GM12878 (cell line): ENCODE measurements around the gene ARHGDIA. TPM values are rescaled to one million over a fixed set of nuclear protein-coding genes. Genes with fewer than 3 reads are reported as not detected.

Experiments
- BCL11A ChIP-seq: IDR thresholded peaks from 2 replicates; pipeline ENCODE4 v1.6.1; 2011; ENCODE audit warnings: low read depth, low read length
- CEBPB ChIP-seq, 2 experiments: fragments of 150-350 bp in 1 of 2; IDR thresholded peaks; 2 replicates each; pipeline ENCODE4 v1.6.1; 2012 to 2014; ENCODE audit warnings: low read depth in 2 of 2, low read length in 2 of 2, borderline replicate concordance in 1 of 2, inconsistent platforms in 1 of 2
- CHD1 ChIP-seq: IDR thresholded peaks from 2 replicates; pipeline ENCODE4 v1.6.1; 2012; ENCODE audit warnings: low read depth, low read length, improper control_type of control experiment
- FOXK2 ChIP-seq: fragments of 450-650 bp; IDR thresholded peaks from 2 replicates; pipeline ENCODE4 v1.6.1; 2017; ENCODE audit warnings: mild to moderate bottlenecking, moderate library complexity
- IKZF1 ChIP-seq: fragments of 450-650 bp; conservative IDR thresholded peaks from 2 replicates; pipeline ENCODE4 v1.6.1; 2017; ENCODE audit warnings: antibody characterized with exemption, mild to moderate bottlenecking
- IRF4 ChIP-seq: IDR thresholded peaks from 2 replicates; pipeline ENCODE4 v1.6.1; 2011; ENCODE audit warnings: low read depth, low read length
- LARP7 ChIP-seq: fragments of 450-650 bp; IDR thresholded peaks from 2 replicates; pipeline ENCODE4 v1.6.1; 2017; ENCODE audit warnings: mild to moderate bottlenecking
- MYB ChIP-seq: fragments of 150-350 bp; IDR thresholded peaks from 2 replicates; pipeline ENCODE4 v1.6.1; 2014; ENCODE audit warnings: mild to moderate bottlenecking, low read depth, low read length, borderline replicate concordance
- POLR2AphosphoS2 ChIP-seq: IDR thresholded peaks from 2 replicates; pipeline ENCODE4 v1.6.1; 2011; ENCODE audit warnings: low read depth, mild to moderate bottlenecking, low read length, improper control_type of control experiment, moderate library complexity
- POU2F2 ChIP-seq: IDR thresholded peaks from 3 replicates; pipeline ENCODE4 v1.6.1; 2011; ENCODE audit warnings: low read depth, mild to moderate bottlenecking, low read length, borderline replicate concordance
- RCOR1 ChIP-seq: conservative IDR thresholded peaks from 2 replicates; pipeline ENCODE4 v1.6.1; 2012; ENCODE audit warnings: low read depth, low read length, improper control_type of control experiment
- RUNX3 ChIP-seq: IDR thresholded peaks from 2 replicates; pipeline ENCODE4 v1.6.1; 2012; ENCODE audit warnings: low read length, inconsistent platforms
- SIX5 ChIP-seq: IDR thresholded peaks from 2 replicates; pipeline ENCODE4 v1.6.1; 2011; ENCODE audit warnings: mild to moderate bottlenecking, low read depth, low read length, moderate library complexity; ENCODE audit not compliant: severe bottlenecking
- SMARCA5 ChIP-seq: fragments of 450-650 bp; IDR thresholded peaks from 2 replicates; pipeline ENCODE4 v1.6.1; 2017; ENCODE audit warnings: mild to moderate bottlenecking
- SP1 ChIP-seq: IDR thresholded peaks from one replicate; pipeline ENCODE4 v1.6.1; 2011; ENCODE audit warnings: low read depth, low read length
- TARDBP ChIP-seq: IDR thresholded peaks from 2 replicates; pipeline ENCODE4 v1.6.1; 2016; ENCODE audit warnings: borderline replicate concordance
- ZNF24 ChIP-seq: fragments of 450-650 bp; IDR thresholded peaks from 2 replicates; pipeline ENCODE4 v1.6.1; 2017; ENCODE audit warnings: antibody characterized with exemption, mild to moderate bottlenecking
- ZZZ3 ChIP-seq: IDR thresholded peaks from 2 replicates; pipeline ENCODE4 v1.6.1; 2011; ENCODE audit warnings: low read depth; ENCODE audit not compliant: control insufficient read depth, insufficient read length
- polyA plus RNA-seq, 11 experiments: library from polyadenylated mRNA; depleted of rRNA in 4 of 11; unstranded in 6 of 11; stranded (reverse) in 5 of 11; fragments of >200 nt; fragmentation: Nextera tagmentation in 4 of 11; fragmentation: Illumina TruSeq in 1 of 11; extraction: Ambion mirVana in 4 of 11; extraction: Trizol in 1 of 11; gene quantifications; 1 replicate in 1 of 11; 2 replicates in 10 of 11; pipeline versions ENCODE4 v1.2.1 to v1.2.3, GENCODE V29; 2011 to 2016; ENCODE audit warnings: inconsistent platforms in 2 of 11, missing spikeins in 2 of 11, low read depth in 1 of 11
- total RNA-seq, 4 experiments: library from RNA; depleted of rRNA in 3 of 4; stranded (reverse); fragments of >200 nt in 3 of 4; fragmentation: Illumina TruSeq in 1 of 4; extraction: Trizol in 1 of 4; gene quantifications; 2 replicates each; pipeline versions ENCODE4 v1.2.1 to v1.2.3, GENCODE V29; 2013 to 2021
- TF ChIP-seq, protein P1 (sequence below): fragments of 450-650 bp; IDR thresholded peaks from 2 replicates; pipeline ENCODE4 v1.6.1; 2017; ENCODE audit warnings: low read depth, mild to moderate bottlenecking, moderate library complexity
- TF ChIP-seq, protein P2 (sequence below): IDR thresholded peaks from 2 replicates; pipeline ENCODE4 v1.6.1; 2011; ENCODE audit warnings: borderline replicate concordance, low read depth, mild to moderate bottlenecking, moderate library complexity, mixed read lengths, low read length; ENCODE audit not compliant: insufficient read depth; ENCODE audit errors: extremely low read length
- TF ChIP-seq, protein P3 (sequence below): fragments of 450-650 bp; IDR thresholded peaks from 2 replicates; pipeline ENCODE4 v1.6.1; 2018; ENCODE audit warnings: mild to moderate bottlenecking, low read depth, moderate library complexity; ENCODE audit not compliant: partially characterized antibody
- TF ChIP-seq, protein P4 (sequence below): fragments of 450-650 bp; IDR thresholded peaks from 2 replicates; pipeline ENCODE4 v1.6.1; 2017; ENCODE audit warnings: antibody characterized with exemption, mild to moderate bottlenecking, moderate library complexity

ARHGDIA gene
- total and polyA plus RNA-seq, 10 of the 15 experiments (the other 5 are each of a cell fraction or from before 2014, with no cell fraction given), result 17.9 to 552 (median 169) TPM

DNA sequence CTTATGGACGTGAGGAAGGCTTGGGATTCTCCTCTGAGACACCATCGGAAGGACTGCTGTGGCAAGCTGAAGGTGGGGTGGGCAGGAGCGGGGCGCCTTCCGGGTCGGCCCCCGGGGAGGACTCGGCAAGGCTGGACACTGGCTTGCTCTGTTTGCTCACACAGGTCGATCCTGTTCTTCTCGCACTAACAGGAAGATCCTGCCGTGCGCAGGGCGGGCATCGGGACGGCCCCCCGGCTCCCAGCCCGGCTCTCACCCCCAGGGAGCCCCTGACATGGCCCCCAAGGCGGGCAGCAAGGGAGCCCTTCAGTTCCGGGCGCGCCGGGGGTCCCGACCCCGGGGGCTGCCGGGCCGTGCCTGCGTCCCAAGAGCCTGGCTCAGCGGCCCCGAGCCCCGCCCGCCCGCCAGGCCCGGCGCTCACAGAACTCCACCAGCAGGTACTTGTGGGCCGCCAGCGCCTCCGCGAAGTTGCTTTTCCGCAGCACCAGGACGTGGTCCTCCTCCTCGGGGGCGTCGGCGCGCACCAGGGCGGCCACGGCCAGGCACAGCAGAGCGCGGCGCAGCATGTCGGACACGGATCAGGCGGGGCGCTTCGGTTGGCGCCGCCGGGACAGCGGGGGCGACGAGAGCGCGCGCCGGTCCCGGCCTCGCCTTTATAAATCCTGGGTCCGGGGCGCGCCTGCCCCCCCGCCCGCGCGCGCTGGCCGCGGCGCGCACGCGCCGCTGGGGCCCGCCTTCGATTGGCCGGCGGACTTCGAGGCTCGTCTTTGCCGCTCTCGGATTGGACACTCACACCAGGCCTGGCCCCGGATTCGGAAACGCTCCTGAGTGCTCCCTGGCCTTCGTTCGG is 11.0 kb downstream of the ARHGDIA start, which contains the start of gene P4HB (continued):
- TF ChIP-seq POLR2AphosphoS2 (peak; percentile 78; the same call in 1 of the 2 replicates), MYB (no peak), POU2F2 (peak; percentile 90; the same call in 2 of the 3 replicates), CEBPB (IDR thresholded peaks at IDR 0.05; ENCODE audit: borderline replicate concordance in 1 of 2, low read depth in 2 of 2, low read length in 2 of 2) (no peak), TARDBP (no peak), SMARCA5 (peak; percentile 88; the same call in 1 of the 2 replicates), SP1 (no peak), RUNX3 (no peak), SIX5 (no peak), LARP7 (peak; percentile 90), FOXK2 (no peak), BCL11A (no peak), CHD1 (no peak), IKZF1 (no peak), ZNF24 (0 out of 2 replicates have a peak, but pooled peaks have one; percentile 35), ZZZ3 (no peak), IRF4 (no peak), RCOR1 (no peak)
- TF ChIP-seq, protein P1, sequence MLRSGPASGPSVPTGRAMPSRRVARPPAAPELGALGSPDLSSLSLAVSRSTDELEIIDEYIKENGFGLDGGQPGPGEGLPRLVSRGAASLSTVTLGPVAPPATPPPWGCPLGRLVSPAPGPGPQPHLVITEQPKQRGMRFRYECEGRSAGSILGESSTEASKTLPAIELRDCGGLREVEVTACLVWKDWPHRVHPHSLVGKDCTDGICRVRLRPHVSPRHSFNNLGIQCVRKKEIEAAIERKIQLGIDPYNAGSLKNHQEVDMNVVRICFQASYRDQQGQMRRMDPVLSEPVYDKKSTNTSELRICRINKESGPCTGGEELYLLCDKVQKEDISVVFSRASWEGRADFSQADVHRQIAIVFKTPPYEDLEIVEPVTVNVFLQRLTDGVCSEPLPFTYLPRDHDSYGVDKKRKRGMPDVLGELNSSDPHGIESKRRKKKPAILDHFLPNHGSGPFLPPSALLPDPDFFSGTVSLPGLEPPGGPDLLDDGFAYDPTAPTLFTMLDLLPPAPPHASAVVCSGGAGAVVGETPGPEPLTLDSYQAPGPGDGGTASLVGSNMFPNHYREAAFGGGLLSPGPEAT, result 0 out of 2 replicates have a peak, but pooled peaks have one; percentile 20
- TF ChIP-seq, protein P2, sequence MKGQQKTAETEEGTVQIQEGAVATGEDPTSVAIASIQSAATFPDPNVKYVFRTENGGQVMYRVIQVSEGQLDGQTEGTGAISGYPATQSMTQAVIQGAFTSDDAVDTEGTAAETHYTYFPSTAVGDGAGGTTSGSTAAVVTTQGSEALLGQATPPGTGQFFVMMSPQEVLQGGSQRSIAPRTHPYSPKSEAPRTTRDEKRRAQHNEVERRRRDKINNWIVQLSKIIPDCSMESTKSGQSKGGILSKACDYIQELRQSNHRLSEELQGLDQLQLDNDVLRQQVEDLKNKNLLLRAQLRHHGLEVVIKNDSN, result no peak
- TF ChIP-seq, protein P3, sequence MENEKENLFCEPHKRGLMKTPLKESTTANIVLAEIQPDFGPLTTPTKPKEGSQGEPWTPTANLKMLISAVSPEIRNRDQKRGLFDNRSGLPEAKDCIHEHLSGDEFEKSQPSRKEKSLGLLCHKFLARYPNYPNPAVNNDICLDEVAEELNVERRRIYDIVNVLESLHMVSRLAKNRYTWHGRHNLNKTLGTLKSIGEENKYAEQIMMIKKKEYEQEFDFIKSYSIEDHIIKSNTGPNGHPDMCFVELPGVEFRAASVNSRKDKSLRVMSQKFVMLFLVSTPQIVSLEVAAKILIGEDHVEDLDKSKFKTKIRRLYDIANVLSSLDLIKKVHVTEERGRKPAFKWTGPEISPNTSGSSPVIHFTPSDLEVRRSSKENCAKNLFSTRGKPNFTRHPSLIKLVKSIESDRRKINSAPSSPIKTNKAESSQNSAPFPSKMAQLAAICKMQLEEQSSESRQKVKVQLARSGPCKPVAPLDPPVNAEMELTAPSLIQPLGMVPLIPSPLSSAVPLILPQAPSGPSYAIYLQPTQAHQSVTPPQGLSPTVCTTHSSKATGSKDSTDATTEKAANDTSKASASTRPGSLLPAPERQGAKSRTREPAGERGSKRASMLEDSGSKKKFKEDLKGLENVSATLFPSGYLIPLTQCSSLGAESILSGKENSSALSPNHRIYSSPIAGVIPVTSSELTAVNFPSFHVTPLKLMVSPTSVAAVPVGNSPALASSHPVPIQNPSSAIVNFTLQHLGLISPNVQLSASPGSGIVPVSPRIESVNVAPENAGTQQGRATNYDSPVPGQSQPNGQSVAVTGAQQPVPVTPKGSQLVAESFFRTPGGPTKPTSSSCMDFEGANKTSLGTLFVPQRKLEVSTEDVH, result no peak
- TF ChIP-seq, protein P4, sequence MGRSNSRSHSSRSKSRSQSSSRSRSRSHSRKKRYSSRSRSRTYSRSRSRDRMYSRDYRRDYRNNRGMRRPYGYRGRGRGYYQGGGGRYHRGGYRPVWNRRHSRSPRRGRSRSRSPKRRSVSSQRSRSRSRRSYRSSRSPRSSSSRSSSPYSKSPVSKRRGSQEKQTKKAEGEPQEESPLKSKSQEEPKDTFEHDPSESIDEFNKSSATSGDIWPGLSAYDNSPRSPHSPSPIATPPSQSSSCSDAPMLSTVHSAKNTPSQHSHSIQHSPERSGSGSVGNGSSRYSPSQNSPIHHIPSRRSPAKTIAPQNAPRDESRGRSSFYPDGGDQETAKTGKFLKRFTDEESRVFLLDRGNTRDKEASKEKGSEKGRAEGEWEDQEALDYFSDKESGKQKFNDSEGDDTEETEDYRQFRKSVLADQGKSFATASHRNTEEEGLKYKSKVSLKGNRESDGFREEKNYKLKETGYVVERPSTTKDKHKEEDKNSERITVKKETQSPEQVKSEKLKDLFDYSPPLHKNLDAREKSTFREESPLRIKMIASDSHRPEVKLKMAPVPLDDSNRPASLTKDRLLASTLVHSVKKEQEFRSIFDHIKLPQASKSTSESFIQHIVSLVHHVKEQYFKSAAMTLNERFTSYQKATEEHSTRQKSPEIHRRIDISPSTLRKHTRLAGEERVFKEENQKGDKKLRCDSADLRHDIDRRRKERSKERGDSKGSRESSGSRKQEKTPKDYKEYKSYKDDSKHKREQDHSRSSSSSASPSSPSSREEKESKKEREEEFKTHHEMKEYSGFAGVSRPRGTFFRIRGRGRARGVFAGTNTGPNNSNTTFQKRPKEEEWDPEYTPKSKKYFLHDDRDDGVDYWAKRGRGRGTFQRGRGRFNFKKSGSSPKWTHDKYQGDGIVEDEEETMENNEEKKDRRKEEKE, result 0 out of 2 replicates have a peak, but pooled peaks have one; percentile 33
